Motor neuron (in vitro differentiated cells): ENCODE data around the gene KRTAP15-1. TPM values are rescaled to one million over a fixed set of nuclear protein-coding genes. Genes with fewer than 3 reads are reported as not detected.

Source experiments
- ATAC-seq, 8 experiments: fragments of 200-7000 bp; cut with Tn5 transposase; replicated peaks in 6 of 8; 2 replicates each; pipeline ENCODE4 v1.8.0; 2021; ENCODE audit warnings: mild to moderate bottlenecking in 8 of 8, moderate library complexity in 8 of 8
- H3K27ac ChIP-seq, 2 donors: fragments of 250-450 bp; sonication (Bioruptor Pico); 2 replicates each; pipeline ENCODE4 v1.9.0; 2021; ENCODE audit warnings: antibody characterized with exemption in 2 of 2, mild to moderate bottlenecking in 2 of 2, moderate library complexity in 1 of 2
- H3K4me1 ChIP-seq, 2 donors: fragments of 250-450 bp; sonication (Bioruptor Pico); replicated peaks in 1 of 2; 2 replicates each; pipeline ENCODE4 v1.6.1; 2021; ENCODE audit warnings: antibody characterized with exemption in 2 of 2, mild to moderate bottlenecking in 2 of 2, moderate library complexity in 1 of 2
- H3K4me3 ChIP-seq, 5 donors: fragments of 250-450 bp; sonication (Bioruptor Pico); 2 replicates each; pipeline ENCODE4 v1.9.0; 2021; ENCODE audit warnings: antibody characterized with exemption in 5 of 5, mild to moderate bottlenecking in 5 of 5, moderate library complexity in 4 of 5
- WGBS, 10 experiments: fragments of 450-650 bp; shearing (Covaris generic); methylation state at CpG; one replicate each; pipeline ENCODE4 v1.0.0; 2022; 5-methylcytosine and 5-hydroxymethylcytosine counted together
- in situ Hi-C, 9 experiments: fragments of 400-800 bp; cut with MboI; loops; one replicate each; pipeline ENCODE4 v1.15.0; 2021; ENCODE audit warnings: low sequenced_read_pairs in 9 of 9, low pct_unique_long_range_greater_than_20kb in 2 of 9; ENCODE audit not compliant: unreplicated experiment in 9 of 9
- total RNA-seq, 8 experiments: library from RNA; unstranded; fragments of 300-600 nt; gene quantifications; 2 replicates each; pipeline versions ENCODE4 v1.2.3 to v1.2.4, GENCODE V29; 2022

KRTAP15-1 gene, protein sequence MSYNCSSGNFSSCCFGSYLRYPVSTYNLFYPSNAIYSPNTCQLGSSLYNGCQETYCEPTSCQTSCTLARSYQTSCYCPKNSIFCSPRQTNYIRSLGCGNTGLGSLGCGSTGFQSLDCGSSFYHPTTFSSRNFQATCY
- under 1 TPM in 1 of 8 experiments, not detected in 7; 0.71 TPM for total RNA-seq

DNA sequence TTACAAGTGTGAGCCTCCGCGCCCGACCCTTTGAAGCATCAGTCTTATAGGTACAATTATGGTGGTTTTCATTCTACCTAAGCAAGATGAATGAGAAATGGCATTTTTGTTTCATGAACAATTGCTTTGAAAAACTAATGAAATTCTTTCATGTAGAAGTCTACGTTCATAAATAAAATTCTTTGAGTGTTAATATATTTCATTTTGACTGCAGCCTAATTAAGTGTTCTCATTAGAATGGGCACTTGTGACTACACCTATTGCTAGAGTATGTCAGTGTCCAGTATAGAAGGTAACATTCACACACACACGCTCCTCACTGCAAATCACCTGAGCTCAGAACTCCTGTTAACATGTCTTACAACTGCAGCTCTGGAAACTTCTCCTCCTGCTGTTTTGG, at the start of gene KRTAP15-1:
TSS of gene KRTAP15-1 (plus strand) at position 301 of the 400 bp plus-strand sequence. CDS start at position 354, 53 bp downstream.
- 20 to 100% (median 98%) methylated on average over 1 to 5 of the region's 5 CpGs; no CpG with 5 or more reads in 2 of the 10 experiments for WGBS, 10 experiments
- ATAC-seq: no peak
- in situ Hi-C loops: no loop called here
- H3K27ac ChIP-seq: no peak within 1 kb of the TSS
- H3K4me3 ChIP-seq: no peak within 1 kb of the TSS
- H3K4me1 ChIP-seq: peaks cover 0 to 6% of the 10 kb centered on the region in 2 donors

DNA sequence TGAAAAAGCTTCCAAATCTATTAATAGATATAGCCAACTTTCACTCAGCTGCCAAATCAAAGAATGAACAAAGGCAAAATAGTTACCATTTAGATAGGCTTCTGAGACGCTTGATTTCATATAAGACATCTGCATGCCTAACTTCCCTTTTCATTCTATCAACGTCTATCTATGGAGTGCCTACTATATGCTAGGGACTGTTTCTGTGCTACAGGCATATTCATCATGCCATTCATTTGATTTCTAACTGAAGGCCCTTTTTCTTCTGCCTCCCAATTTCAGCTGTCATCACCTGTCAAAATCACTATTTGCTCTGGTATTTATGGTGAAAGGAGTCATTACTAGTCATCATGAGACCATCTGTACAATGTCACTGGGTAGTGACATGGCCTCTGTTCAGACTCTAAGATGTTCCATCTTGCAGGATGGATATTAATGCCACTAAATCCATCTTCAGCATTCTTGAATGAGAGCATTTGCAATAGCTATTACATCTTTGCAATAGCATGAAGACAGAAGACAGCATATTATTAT, 48.5 kb upstream of the KRTAP15-1 start:
- H3K27ac ChIP-seq: peak overlapping the region in 1 of 2 donors; percentile 24
- H3K4me1 ChIP-seq: peaks cover 0 to 8% of the 10 kb centered on the region in 2 donors
- H3K4me3 ChIP-seq: no peak overlapping the region
- peak in 5 of 8 experiments; percentile 20 to 95 (median 94) for ATAC-seq
- WGBS, 10 experiments: 8 to 93% (median 56%) methylated on average over 1 to 2 of the region's 2 CpGs; no CpG with 5 or more reads in 4 of the 10 experiments
- in situ Hi-C loops: no loop called here

DNA sequence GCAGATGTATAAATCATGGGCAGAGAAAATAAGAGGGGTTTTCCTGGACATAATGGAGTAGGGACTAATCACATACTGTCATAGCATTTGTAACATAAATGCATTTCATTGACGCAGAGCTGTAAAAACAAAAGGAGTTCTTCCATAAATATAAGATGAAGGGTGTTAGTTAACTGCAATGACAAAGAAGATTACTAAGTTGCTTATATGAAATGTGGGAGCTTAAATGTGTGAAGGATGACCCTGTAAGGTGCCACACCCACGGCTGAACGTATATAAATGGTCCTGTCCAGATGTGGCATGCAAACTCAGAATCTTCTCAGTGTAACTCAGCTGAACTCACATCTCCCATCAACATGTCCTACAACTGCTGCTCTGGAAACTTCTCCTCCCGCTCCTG, 44.3 kb upstream of the KRTAP15-1 start, which contains the start of gene KRTAP13-1:
TSS of gene KRTAP13-1 (plus strand) at position 301 of the 400 bp plus-strand sequence. CDS start at position 357, 56 bp downstream.
- peak in 1 of 8 experiments; percentile 74 for ATAC-seq
- H3K4me1 ChIP-seq: peaks cover 0 to 8% of the 10 kb centered on the region in 2 donors
- no peak within 1 kb of the TSS for H3K4me3 ChIP-seq
- H3K27ac ChIP-seq: no peak within 1 kb of the TSS
- WGBS, 10 experiments: 21 to 90% (median 50%) methylated on average over 1 to 4 of the region's 4 CpGs; no CpG with 5 or more reads in 3 of the 10 experiments
- in situ Hi-C loops: no loop called here

DNA sequence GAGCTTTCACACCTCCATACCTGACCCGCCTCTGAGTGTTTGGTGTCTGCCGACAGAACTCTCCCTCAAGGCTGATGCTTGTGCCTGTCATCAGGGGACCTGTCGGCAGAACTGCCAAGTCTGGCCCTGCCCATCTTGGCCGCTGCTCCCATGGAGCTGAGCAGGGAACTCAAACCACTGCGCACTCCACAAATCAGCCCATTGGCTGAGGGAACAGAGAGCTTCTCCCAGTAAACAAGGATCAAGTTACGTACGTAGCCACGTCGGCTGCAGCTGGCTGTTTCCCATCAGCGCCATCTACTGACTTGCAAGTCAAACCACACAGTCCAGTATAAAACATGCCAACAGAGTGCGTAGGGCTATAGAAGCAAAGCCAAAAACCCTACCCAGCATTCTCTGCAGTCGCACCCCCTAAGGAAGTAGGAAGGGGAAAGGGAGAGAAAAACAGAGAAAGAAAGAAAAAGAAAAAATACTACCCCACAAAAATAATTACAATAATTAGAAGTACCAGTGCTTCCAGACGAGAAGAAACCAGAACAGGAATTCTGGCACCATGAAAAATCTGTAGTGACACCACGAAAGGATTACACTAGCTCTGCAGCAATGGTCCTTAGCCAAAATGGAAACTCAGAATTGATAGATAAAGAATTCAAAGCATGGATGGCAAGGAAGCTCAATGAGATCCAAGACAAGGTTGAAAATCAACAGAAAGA, 31.1 kb upstream of the KRTAP15-1 start:
- Histone ChIP-seq H3K4me3 (no peak overlapping the region), H3K27ac (no peak overlapping the region), H3K4me1 (no peaks in the 10 kb centered on the region)
- peak in 5 of 8 experiments; percentile 25 to 100 (median 88) for ATAC-seq
- in situ Hi-C loops: no loop called here
- WGBS, 10 experiments: 0 to 90% (median 44%) methylated on average over 1 to 11 of the region's 14 CpGs

DNA sequence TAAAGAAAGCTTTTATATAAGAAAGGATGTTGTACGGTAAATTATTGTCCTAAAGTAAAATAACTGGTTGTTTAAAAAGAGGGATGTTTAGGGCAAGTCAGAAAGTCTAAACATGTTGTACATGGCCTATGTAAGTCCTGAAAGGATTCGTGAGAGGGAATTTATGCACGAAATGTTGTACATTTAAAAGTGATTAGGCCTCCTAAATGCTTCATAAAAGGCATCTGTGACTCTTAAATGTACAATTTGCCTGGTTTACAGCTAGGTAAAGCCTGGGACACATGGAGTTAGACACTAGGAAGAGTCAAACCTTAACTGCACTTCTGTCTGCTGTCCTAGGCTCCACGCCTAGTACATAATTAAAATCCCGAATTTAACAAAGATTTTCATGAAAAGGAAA, 24.1 kb upstream of the KRTAP15-1 start:
- Histone ChIP-seq H3K4me1 (no peaks in the 10 kb centered on the region), H3K4me3 (no peak overlapping the region), H3K27ac (no peak overlapping the region)
- in situ Hi-C loops: no loop called here
- ATAC-seq: no peak
- WGBS, 10 experiments: 0 to 97% (median 73%) methylated on average over 2 to 5 of the region's 5 CpGs

DNA sequence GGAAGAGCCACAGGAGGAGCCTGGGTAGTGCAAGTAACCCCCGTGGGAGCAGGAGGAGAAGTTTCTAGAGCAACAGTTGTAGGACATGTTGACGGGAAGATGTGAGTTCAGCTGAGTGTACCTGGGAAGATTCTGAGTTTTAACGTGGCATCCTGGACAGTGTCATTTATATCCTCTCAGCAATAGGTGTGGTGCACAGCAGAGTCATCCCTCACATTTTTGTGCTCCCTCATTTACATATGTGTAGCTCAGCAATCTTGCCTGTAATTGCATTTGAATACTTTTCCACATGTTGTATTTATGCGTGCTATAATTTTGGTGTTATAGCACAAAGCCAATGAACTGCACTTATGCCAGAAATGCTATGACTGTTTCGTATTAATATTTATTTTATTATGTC, 14.2 kb upstream of the KRTAP15-1 start, which contains the start of gene KRTAP13-3:
TSS of gene KRTAP13-3 (minus strand) at position 101 of the 400 bp plus-strand sequence. CDS start at position 87, 14 bp downstream.
- ATAC-seq: no peak
- 29 to 86% (median 67%) methylated on average over 1 to 3 of the region's 5 CpGs; no CpG with 5 or more reads in 1 of the 10 experiments for WGBS, 10 experiments
- Histone ChIP-seq H3K4me1 (no peaks in the 10 kb centered on the region), H3K4me3 (no peak within 1 kb of the TSS), H3K27ac (no peak within 1 kb of the TSS)
- in situ Hi-C loops: no loop called here

DNA sequence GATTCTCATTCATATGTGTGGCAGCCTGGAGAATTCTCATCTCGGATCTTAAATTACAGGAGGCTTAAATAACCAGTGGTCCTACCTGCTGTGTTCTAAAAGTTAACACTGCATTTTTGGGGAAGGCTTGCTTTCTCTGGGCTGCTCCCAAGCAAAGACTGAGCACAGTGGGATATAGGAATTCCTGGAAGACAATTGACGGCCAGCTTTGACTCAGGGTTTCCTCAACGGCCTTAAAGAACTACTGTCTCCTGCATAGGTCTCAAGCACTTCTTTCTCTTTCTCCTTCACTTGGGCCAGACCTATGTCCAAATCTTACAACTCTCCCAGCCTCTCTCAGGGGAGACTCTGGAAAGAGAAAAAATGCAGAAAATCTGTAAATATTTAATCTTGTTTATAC, 13.3 kb upstream of the KRTAP15-1 start:
- in situ Hi-C loops: no loop called here
- ATAC-seq: no peak
- Histone ChIP-seq H3K4me1 (no peaks in the 10 kb centered on the region), H3K27ac (no peak overlapping the region), H3K4me3 (no peak overlapping the region)
- WGBS, 10 experiments: 0 to 56% (median 0%) methylated on average over 1 to 3 of the region's 3 CpGs; no CpG with 5 or more reads in 1 of the 10 experiments

DNA sequence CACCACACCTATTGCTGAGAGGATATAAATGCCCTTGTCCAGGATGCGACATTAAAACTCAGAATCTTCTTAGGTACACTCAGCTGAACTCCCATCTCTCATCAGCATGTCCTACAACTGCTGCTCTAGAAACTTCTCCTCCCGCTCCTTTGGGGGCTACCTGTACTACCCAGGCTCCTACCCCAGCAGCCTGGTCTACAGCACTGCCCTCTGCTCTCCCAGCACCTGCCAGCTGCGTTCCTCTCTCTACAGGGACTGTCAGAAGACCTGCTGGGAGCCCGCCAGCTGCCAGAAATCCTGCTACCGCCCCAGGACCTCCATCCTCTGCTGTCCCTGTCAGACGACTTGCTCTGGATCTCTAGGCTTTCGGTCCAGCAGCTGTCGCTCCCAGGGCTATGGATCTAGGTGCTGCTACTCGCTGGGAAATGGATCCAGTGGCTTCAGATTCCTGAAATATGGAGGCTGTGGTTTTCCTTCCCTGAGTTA, 9.9 kb upstream of the KRTAP15-1 start, which contains the start of gene KRTAP13-4:
TSS of gene KRTAP13-4 (plus strand) at position 51 of the 486 bp plus-strand sequence. CDS start at position 107, 56 bp downstream.
- Histone ChIP-seq H3K4me1 (no peaks in the 10 kb centered on the region), H3K27ac (no peak within 1 kb of the TSS), H3K4me3 (no peak within 1 kb of the TSS)
- no peak for ATAC-seq
- 0 to 100% (median 76%) methylated on average over 1 to 5 of the region's 9 CpGs; no CpG with 5 or more reads in 2 of the 10 experiments for WGBS, 10 experiments
- in situ Hi-C loops: no loop called here

DNA sequence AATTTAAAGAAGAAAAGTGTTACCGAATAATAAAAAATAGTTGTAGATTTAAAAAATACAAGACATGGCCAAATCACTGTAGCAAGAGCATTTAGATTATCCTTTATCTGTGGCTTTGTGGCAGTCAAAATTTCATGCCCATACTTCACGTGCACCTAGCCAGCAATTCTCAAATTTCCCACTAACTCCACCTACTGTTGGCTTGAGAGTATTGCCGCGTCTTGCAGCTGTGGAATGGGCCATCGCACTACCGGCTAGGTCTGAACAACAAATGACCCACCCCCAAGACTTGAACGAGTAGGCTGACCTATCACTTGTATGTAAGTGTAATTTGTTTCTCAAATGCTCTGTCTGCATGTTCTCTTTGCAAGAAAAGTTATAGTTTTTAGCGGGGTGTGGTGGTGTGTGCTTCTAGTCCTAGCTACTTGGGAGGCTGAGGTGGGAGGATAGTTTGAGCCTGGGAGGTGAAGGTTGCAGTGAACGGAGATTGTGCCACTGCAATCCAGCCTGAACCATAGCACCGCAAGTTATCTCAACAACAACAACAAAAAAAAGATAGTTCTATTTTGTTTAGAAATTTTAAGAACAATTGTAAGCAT, 5.9 kb upstream of the KRTAP15-1 start:
- ATAC-seq: peak in 3 of 8 experiments; percentile 65 to 78 (median 70)
- 5 to 85% (median 58%) methylated on average over 3 to 10 of the region's 10 CpGs for WGBS, 10 experiments
- H3K27ac ChIP-seq: no peak overlapping the region
- H3K4me1 ChIP-seq: peaks cover 0 to 6% of the 10 kb centered on the region in 2 donors
- H3K4me3 ChIP-seq: no peak overlapping the region
- in situ Hi-C loops: no loop called here

DNA sequence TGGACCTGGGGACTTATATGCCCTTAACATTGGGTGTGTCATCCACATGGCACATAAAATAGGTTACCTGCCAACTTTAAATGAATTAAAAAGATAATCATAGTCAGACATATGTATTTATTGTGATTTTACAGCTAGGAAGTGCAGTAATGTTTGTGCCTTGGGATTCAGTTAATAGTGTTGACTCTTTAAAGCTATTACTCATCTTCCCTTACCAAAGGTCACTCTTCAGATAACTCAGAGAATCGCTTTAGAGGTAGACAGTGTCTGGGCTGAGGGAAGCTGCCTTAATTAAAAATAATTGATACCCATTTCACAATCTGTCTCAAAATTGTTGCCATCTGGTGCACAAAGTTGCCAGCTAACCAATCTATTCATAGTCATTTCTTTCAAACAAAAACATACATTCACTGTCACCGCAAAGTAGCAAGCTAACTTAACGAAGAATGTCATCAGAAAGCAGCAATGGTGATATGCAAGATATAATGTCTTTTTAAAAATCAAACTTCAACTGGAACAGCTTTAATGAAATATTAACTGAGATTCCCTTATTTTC, 3.0 kb upstream of the KRTAP15-1 start:
- Histone ChIP-seq H3K4me1 (peaks cover 0 to 6% of the 10 kb centered on the region in 2 donors), H3K4me3 (no peak overlapping the region), H3K27ac (no peak overlapping the region)
- 0 to 100% (median 59%) methylated on average over 1 to 3 of the region's 3 CpGs for WGBS, 10 experiments
- in situ Hi-C loops: no loop called here
- ATAC-seq: peak in 3 of 8 experiments; percentile 24 to 63 (median 51)

DNA sequence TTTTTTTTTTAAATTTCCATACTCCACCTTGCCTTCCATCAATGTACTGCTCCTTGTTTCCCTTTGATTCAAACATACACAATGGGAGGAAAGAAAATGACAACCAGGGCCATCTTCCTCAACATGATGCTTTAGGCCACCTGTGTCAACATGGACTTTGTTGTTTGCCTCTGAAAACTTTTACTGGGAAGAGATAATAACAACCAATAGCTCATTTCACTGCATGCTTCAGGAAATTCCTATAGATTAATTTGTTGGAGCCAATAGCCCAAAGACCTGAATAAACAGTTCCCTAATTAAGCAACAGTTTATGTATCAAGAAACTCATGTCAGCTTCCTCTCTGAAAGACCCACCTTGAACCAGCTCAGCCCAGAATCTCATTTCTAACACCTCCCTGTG, 3.2 kb downstream of the KRTAP15-1 start:
- in situ Hi-C loops: no loop called here
- no peak overlapping the region for H3K4me3 ChIP-seq

DNA sequence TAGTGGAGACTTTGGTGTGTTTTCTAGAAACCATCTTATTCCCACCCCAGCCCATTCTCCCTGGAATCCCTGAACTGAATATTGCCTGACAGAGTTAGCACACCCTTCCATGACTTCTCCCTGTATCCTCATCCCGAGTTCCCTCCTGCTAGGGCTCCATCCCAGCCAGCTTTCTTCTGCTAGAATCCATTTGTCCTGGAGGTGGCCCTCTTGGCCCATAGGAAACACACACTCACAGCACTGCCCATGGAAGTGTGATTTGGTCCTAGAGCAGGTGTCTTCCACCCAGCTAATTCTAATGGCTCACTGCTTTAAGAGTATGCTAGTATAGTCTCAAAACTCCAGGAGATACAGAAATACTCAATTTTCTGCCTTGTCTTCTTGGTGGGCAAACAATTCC, 4.1 kb downstream of the KRTAP15-1 start:
- Histone ChIP-seq H3K27ac (no peak overlapping the region), H3K4me1 (no peaks in the 10 kb centered on the region), H3K4me3 (no peak overlapping the region)
- 0 to 100% (median 60%) methylated on average over 1 of the region's 1 CpG; no CpG with 5 or more reads in 5 of the 10 experiments for WGBS, 10 experiments
- in situ Hi-C loops: no loop called here
- ATAC-seq: no peak

More for the DNA sequence above, 3.2 kb downstream of the KRTAP15-1 start:
- no peak for ATAC-seq
- no peak overlapping the region for H3K27ac ChIP-seq
- peaks cover 0 to 3% of the 10 kb centered on the region in 2 donors for H3K4me1 ChIP-seq
